NCI-H2029 treated with DMSO at 0.1 percent for 48 hours (cell line): ENCODE measurements around the gene BANF2.
"Not testable (repeated sequence)": the region's sequence is repeated elsewhere in the genome, so short reads cannot be mapped to it uniquely, and the experiment has no call there.

Experiments used
- DNase-seq: peaks from one replicate; lab custom pipeline; 2025; lab: John Stamatoyannopoulos, UW

The BANF2 gene

GRCh38 chr20:17683218-17684076 lies 16.3 kb upstream of the BANF2 start:
- no peak for DNase-seq

GRCh38 chr20:17684077-17684888 lies 15.5 kb upstream of the BANF2 start:
- peak; percentile 53 for DNase-seq

GRCh38 chr20:17685168-17685567 lies 14.6 kb upstream of the BANF2 start:
- DNase-seq, result no peak

GRCh38 chr20:17687800-17688199 lies 12.0 kb upstream of the BANF2 start:
- DNase-seq, result no peak

- DNase-seq, result no peak
Measured at GRCh38 chr20:17688965-17689364, 10.8 kb upstream of the BANF2 start.

GRCh38 chr20:17690144-17690543 lies 9.6 kb upstream of the BANF2 start:
- no peak for DNase-seq

- DNase-seq, result no peak
Measured at GRCh38 chr20:17691758-17692157, 8.0 kb upstream of the BANF2 start.

GRCh38 chr20:17693444-17694001 lies 6.2 kb upstream of the BANF2 start:
- no peak for DNase-seq

- no peak for DNase-seq
Measured at GRCh38 chr20:17694767-17695166, 5.0 kb upstream of the BANF2 start.

GRCh38 chr20:17696287-17696686 lies 3.5 kb upstream of the BANF2 start:
- DNase-seq, result no peak

GRCh38 chr20:17697171-17697570 lies 2.6 kb upstream of the BANF2 start:
- no peak for DNase-seq

GRCh38 chr20:17698384-17698783 lies 1.4 kb upstream of the BANF2 start:
- DNase-seq, result peak; percentile 49

- no peak for DNase-seq
Measured at GRCh38 chr20:17700637-17701036, 871 bp downstream of the BANF2 start.

GRCh38 chr20:17701826-17702225 lies 2.1 kb downstream of the BANF2 start:
- no peak for DNase-seq

GRCh38 chr20:17704589-17705317 lies 5.0 kb downstream of the BANF2 start:
- DNase-seq, result no peak

- no peak for DNase-seq
Measured at GRCh38 chr20:17705916-17706315, 6.2 kb downstream of the BANF2 start.

- DNase-seq, result no peak
Measured at GRCh38 chr20:17706632-17707031, 6.9 kb downstream of the BANF2 start.

- DNase-seq, result not testable (repeated sequence)
Measured at GRCh38 chr20:17707951-17708350, 8.2 kb downstream of the BANF2 start.

- DNase-seq, result no peak
Measured at GRCh38 chr20:17708675-17709360, 9.1 kb downstream of the BANF2 start.

GRCh38 chr20:17709361-17710293 lies 9.9 kb downstream of the BANF2 start:
- DNase-seq, result no peak
